Thoracic aorta (tissue), 2 donors: ENCODE measurements around the gene CNR2. TPM values are rescaled to one million over a fixed set of nuclear protein-coding genes. Genes with fewer than 3 reads are reported as not detected.

Source experiments
- ATAC-seq: fragments of 150-250 bp; one replicate; pipeline ENCODE4 v1.8.0; 2017; ENCODE audit warnings: low read depth; ENCODE audit not compliant: insufficient number of reproducible peaks, low FRiP score
- DNase-seq: peaks from one replicate; pipeline ENCODE4 v3.0.0-alpha.2; 2020; ENCODE audit warnings: low spot score
- H3K27ac ChIP-seq, 2 donors: fragments of 200-600 bp; sonication (generic); 1 replicate in 1 of 2; 2 replicates in 1 of 2; pipeline ENCODE4 v1.5.1; 2016; ENCODE audit warnings: mild to moderate bottlenecking in 2 of 2, moderate library complexity in 2 of 2
- H3K27me3 ChIP-seq: fragments of 200-600 bp; sonication (generic); replicated peaks from 2 replicates; pipeline ENCODE4 v1.6.0; 2016; ENCODE audit warnings: mild to moderate bottlenecking; ENCODE audit not compliant: insufficient read depth
- H3K36me3 ChIP-seq: fragments of 200-600 bp; sonication (generic); one replicate; pipeline ENCODE4 v1.5.1; 2016
- H3K4me1 ChIP-seq, 2 donors: fragments of 200-600 bp; sonication (generic); 1 replicate in 1 of 2; 2 replicates in 1 of 2; pipeline versions ENCODE4 v1.5.1 to v1.6.0; 2016; ENCODE audit warnings: low read depth in 2 of 2, mild to moderate bottlenecking in 1 of 2; ENCODE audit not compliant: control insufficient read depth in 1 of 2
- H3K4me3 ChIP-seq: fragments of 200-600 bp; sonication (generic); 2 replicates; pipeline ENCODE4 v1.5.1; 2016; ENCODE audit warnings: mild to moderate bottlenecking
- H3K9me3 ChIP-seq: fragments of 200-600 bp; sonication (generic); 2 replicates; pipeline ENCODE4 v1.5.1; 2016
- CTCF ChIP-seq: fragments of 200-600 bp; sonication (generic); IDR thresholded peaks from one replicate; pipeline ENCODE4 v1.5.1; 2019; ENCODE audit warnings: antibody characterized with exemption
- total RNA-seq, 2 donors: library from RNA; depleted of rRNA; stranded (reverse); fragments of >200 nt; gene quantifications; one replicate each; pipeline versions ENCODE4 v1.1.0 to v1.2.3, GENCODE V29; 2016

The CNR2 gene
- total RNA-seq, 2 donors from 2014 or later, result 0.41 TPM; not detected in 1

- ATAC-seq, result no peak
These were observed 16.7 kb downstream of the CNR2 start for GRCh38 chr1:23896491-23896890.

GRCh38 chr1:23895993-23896392 is 17.2 kb downstream of the CNR2 start:
- Histone ChIP-seq H3K9me3 (no peaks in the 10 kb centered on the region), H3K36me3 (no peaks in the 10 kb centered on the region), H3K4me3 (no peak overlapping the region), H3K27me3 (no peaks in the 10 kb centered on the region), H3K4me1 (no peaks in the 10 kb centered on the region), H3K27ac (no peak overlapping the region)
- DNase-seq (no peak), ATAC-seq (no peak)
- no peak for TF ChIP-seq CTCF

More at GRCh38 chr1:23896491-23896890, 16.7 kb downstream of the CNR2 start:
- no peak overlapping the region for H3K27ac ChIP-seq
- H3K9me3 ChIP-seq, result no peaks in the 10 kb centered on the region
- TF ChIP-seq CTCF, result no peak
- no peak for DNase-seq
- H3K4me1 ChIP-seq, result no peaks in the 10 kb centered on the region
- H3K36me3 ChIP-seq, result no peaks in the 10 kb centered on the region
- H3K4me3 ChIP-seq, result no peak overlapping the region
- no peaks in the 10 kb centered on the region for H3K27me3 ChIP-seq

GRCh38 chr1:23895082-23895481 is 18.1 kb downstream of the CNR2 start:
- no peaks in the 10 kb centered on the region for H3K27me3 ChIP-seq
- no peak overlapping the region for H3K4me3 ChIP-seq
- no peak for TF ChIP-seq CTCF
- DNase-seq, result no peak
- no peaks in the 10 kb centered on the region for H3K4me1 ChIP-seq
- H3K9me3 ChIP-seq, result no peaks in the 10 kb centered on the region
- no peaks in the 10 kb centered on the region for H3K36me3 ChIP-seq
- ATAC-seq, result no peak
- no peak overlapping the region for H3K27ac ChIP-seq

GRCh38 chr1:23889074-23889473 is 24.1 kb downstream of the CNR2 start:
- no peaks in the 10 kb centered on the region for H3K9me3 ChIP-seq
- H3K27me3 ChIP-seq, result no peaks in the 10 kb centered on the region
- no peaks in the 10 kb centered on the region for H3K4me1 ChIP-seq
- DNase-seq, result no peak
- H3K36me3 ChIP-seq, result no peaks in the 10 kb centered on the region
- no peak for TF ChIP-seq CTCF
- no peak overlapping the region for H3K4me3 ChIP-seq
- no peak for ATAC-seq
- no peak overlapping the region for H3K27ac ChIP-seq

GRCh38 chr1:23885222-23885621 is 27.9 kb downstream of the CNR2 start:
- H3K27ac ChIP-seq, result no peak overlapping the region
- DNase-seq (no peak), ATAC-seq (no peak)
- H3K4me3 ChIP-seq, result no peak overlapping the region
- no peaks in the 10 kb centered on the region for H3K9me3 ChIP-seq
- H3K4me1 ChIP-seq, result no peaks in the 10 kb centered on the region
- no peaks in the 10 kb centered on the region for H3K36me3 ChIP-seq
- TF ChIP-seq CTCF, result no peak
- H3K27me3 ChIP-seq, result no peaks in the 10 kb centered on the region
